HG02938 (cell line): Measurements from ENCODE around the gene CCDC69.
A peak's percentile ranks its signal among the peaks of the same experiment; 100 is the strongest.
"Not testable (repeated sequence)": the region's sequence is repeated elsewhere in the genome, so short reads cannot be mapped to it uniquely, and the experiment has no call there.

ENCODE experiments used
- ATAC-seq: cut with Tn5 transposase; IDR thresholded peaks from one replicate; pipeline ENCODE4 v1.9.1; 2021; ENCODE audit warnings: mild to moderate bottlenecking, moderate library complexity; ENCODE audit not compliant: unreplicated experiment

CCDC69 gene

DNA sequence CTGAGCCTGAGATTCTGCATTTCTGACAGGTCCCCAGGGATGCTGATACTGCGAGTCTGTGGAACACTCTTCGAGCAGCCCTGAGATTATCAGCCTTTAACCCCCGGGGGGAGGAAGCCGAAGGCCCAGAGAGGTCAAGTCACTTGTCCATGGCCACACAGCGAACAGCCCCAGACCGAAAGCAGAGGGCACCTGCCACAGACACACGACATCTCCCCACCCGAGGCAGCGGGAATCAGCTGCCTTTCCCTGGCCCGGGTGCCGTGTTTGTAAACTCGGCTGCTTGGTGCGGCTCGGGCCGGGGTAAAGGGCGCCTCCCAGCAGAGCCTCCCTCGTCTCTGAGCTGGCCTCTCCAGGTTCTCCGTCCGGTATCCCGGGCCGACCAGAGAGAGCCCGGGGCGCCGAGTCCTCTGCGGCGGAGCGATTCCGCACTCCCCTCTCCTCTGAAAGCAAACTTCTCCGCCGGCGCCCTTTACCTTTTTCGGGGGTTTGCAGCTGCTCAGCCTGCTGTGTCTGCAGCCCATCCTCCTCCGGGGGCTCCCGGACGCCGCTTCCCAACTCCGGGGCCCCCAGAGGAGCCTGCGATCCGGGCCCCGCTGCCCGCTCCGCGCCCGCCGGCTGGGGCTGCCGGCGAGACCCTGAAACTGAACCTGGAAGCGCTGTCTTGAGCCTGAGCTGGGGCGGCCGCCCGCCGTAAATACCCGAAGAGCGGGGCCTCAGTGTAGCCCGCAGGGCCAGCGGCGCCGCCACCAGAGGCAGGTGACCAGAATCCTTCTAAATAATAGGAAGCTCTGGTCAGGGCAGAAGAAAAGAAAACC, at the start of gene CCDC69:
Gene CCDC69, minus strand, starts transcription at position 646 of the 818 bp plus-strand sequence. Its CDS starts 122 bp downstream, at position 524.
- peak; percentile 60 for ATAC-seq

DNA sequence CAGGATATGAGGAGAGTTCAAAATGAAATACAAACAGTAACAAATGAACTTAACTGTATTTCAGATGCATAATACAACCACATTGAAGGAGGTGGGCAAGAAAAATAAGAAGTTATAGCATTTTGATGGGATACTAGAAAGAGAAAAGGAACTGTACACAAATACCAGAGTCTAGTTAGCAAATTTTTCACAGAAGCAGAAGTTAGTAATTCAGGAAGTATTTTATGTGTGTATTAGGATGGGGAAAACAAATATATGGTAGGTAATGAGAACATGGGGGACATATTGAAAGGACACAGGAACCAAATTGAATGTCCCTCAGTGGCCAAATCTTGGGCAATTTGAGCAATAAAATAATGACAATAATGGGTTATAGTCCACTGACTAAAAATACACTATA, 47.4 kb upstream of the CCDC69 start:
- ATAC-seq = no peak

DNA sequence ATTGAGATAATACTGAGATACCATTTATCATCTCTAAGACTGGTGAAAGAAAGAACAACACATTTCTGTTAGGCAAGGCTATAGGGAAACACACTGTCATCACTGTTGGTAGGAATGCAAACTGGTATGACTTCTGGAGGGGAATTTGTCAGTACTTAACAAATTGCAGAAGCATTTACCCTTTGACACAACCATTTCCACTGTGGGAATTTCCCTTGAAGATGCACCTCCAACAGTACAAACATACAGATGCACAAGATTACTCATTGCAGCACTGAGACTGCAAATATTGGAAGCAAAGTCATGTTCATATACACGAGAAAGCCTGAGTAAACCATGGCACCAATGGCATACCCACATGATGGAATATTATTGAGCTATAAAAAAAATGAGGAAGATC, 46.7 kb upstream of the CCDC69 start:
- ATAC-seq = peak; percentile 89

DNA sequence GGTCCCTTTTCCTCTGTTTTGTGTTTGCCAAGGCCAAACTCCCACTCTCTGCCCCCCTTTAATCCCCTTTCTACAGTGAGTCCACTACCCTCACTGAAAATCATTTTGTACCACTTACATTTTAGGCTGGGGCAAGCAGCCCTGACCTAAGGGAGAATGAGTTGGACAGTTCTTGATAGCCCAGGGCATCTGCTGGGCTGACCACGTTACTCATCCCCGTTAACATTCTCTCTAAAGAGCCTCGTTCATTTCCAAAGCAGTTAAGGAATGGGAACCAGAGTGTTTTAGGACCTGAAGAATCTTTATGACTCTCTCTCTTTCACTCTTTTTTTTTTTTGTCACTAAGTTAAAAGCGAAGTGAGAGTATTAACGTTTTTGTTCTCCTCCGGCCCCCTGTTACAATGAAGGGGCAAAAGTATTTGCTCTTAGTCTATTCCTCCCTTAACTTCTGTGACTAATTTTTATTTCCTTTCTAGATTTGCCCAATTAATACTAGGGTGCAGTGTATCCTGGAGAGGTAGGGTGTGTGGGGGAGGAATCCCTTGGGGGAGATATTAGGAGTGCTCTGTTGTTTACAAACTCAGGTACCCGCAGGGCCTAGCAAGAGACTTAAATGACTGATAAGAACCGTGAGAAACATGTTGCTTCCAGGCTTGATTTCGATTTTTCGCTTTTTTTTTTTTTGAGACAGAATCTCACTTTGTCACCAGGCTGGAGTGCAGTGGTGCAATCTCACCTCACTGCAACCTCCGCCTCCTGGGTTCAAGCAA, 43.8 kb upstream of the CCDC69 start:
- ATAC-seq = no peak

- no peak for ATAC-seq
Measured at GRCh38 chr5:151264113-151264512, 40.2 kb upstream of the CCDC69 start.

GRCh38 chr5:151262532-151262931, 38.6 kb upstream of the CCDC69 start:
- ATAC-seq = no peak

DNA sequence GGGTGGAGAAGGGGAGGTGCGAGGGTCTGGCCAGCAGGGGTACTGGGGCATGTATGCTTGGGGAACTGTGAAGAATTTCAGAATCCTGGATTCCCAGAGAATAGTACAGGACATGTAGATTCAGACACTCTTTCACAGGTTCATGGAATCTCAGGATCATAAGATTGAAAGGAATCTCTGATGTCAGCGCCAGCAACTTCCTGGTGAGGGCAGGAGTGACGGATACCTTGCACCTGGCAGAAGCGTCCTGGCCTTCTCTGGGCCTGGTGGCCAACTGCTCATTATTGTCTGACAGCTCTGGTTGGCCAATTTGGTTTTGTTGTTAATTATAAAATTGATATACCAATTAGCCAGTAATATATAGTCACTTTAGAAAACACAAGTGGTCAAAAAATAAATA, 36.0 kb upstream of the CCDC69 start:
- ATAC-seq = no peak

GRCh38 chr5:151258816-151259215, 34.9 kb upstream of the CCDC69 start:
- no peak for ATAC-seq

DNA sequence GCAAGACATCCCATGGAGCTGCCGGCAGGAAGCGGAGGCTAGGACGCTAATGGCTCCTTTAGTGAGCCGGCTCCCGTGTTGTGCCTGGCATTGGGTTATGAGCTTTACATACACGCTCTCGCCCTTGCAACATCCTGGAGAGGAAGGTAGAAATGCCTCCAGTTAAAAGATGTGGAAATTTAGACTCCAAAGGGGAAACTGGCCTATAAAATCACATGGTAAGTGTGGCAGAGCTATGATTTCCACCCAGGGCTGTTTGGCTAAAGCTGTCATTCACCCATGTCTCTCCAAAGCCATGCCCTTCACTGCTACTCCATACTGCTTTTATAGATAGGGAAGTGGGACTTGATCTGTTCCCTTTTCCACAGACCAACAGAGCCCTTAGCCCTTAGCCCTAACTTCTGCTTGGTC, 34.3 kb upstream of the CCDC69 start:
- ATAC-seq = no peak

DNA sequence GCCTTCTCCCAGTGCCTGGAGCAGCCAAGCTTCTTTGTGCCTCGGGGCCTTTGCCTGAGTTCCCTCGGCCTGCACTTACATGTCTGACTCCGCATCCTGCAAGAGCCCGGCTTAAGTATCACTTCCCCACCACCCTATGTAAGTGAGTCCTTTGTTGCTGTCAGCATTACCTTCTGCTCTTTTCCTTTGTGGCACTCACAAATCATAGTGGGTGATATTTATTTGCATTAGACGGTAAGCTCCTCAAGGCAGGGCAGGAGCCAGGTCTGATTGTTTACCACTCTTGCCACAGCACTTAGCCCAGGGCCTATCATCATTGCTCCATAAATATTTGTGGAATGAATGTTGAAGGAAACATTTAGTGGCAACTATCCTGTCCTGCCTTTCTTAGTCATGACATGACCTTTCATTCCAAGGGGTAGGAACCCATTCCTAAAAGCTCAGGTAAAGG, 33.9 kb upstream of the CCDC69 start:
- peak; percentile 26 for ATAC-seq

GRCh38 chr5:151255621-151256286, 31.9 kb upstream of the CCDC69 start:
- peak; percentile 43 for ATAC-seq

- ATAC-seq = not testable (repeated sequence)
Measured at GRCh38 chr5:151254990-151255389, 31.1 kb upstream of the CCDC69 start.

- ATAC-seq = no peak
Measured at GRCh38 chr5:151254556-151254955, 30.7 kb upstream of the CCDC69 start.

DNA sequence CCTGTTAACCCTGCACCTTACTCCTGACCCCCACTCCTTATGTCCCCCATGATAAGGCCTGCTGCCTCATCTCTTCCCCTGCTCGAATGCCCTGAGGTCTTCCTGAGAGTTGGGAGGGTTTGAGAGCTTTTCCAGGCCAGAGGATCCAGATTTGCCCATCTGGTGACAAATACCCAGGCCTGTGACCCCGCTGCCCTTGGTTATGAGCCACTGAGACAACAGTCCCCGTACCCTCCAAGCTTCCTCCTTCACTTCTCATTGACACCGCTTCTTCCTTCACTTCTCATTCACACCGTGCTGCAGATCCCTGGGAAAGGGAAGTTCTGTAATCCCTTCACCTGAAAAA, 29.7 kb upstream of the CCDC69 start:
- ATAC-seq = no peak

- peak; percentile 78 for ATAC-seq
Measured at GRCh38 chr5:151252762-151253604, 29.1 kb upstream of the CCDC69 start, which contains the start of gene GM2A. TSS of gene GM2A (plus strand) at chr5:151253185. CDS start at chr5:151253217, 32 bp downstream.

DNA sequence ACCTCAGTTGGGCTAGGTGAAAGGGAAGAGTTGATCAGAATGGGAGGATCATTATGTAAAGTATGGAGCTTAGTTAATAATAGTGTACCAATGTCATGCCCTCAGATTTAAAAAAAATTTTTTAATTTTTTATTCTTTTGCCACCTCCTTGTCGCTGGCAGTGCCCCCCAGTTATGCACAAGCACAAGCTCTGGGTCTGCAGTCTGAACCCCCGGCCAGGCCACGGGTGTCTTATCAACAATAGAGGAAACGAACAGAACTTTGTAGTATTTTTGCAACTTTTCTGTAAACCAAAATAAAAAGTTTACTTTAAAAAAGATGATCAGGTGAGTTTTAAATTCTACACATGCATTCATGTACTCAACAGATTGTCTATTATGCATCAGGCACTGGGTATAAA, 27.7 kb upstream of the CCDC69 start:
- ATAC-seq = no peak

DNA sequence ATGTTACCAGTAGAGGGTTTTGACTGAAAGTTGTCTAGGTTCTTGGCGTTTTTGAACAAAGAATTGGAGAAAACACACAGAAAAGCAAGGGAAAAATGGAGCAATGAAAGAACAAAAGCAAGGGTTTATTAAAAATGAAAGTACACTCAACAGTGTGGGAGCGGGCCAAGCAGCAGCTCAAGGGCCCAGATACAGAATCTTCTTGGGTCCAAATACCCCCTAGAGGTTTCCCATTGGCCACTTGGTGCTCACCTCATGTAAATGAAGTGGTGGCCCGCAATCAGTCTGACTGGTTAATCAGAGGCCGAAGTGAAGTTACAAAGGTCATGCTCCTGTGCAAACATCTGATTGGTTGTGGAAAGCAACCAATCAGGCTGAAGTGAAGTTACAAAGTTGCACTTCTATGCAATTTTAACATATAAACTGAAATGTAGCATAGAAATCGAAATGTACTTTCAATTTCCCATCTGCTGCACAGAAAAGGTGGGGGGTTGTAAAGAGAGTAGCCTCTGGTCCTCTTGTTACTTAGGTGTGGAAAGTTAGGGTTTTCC, 27.2 kb upstream of the CCDC69 start:
- ATAC-seq = no peak

DNA sequence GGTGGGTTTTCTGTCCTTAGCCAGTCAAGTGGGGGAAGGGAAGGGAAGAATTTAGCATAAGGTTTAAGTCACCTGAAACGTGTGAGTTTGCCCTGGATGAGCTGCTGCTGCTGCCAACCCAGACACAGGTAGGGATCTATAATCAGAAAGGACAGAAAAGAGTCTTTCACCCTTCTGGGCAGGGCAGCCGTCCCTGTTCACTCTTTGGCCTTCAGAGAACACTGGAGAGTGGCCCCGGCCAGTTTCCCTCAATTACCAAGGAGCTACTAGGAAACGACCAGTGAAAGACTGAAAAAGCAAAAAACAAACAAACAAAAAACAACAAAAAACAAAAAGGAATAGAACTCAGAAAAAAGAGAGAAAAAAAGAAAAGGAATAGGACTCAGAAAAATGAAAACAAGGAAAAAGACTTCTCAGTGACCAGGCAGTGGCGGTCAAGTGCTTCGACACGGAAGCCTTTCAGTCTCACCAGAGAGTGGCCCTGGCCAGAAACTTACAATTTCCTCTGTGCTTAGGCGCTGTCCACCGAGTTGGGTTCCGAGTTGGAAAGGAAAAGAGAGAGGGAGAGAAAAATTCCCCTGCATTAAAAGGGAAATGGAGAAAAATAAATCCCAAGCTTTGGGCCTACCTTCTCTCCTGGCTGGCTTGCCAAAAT, 26.6 kb upstream of the CCDC69 start:
- no peak for ATAC-seq

GRCh38 chr5:151249281-151249680, 25.4 kb upstream of the CCDC69 start:
- ATAC-seq = no peak

GRCh38 chr5:151248651-151249050, 24.8 kb upstream of the CCDC69 start:
- ATAC-seq = no peak
